PC-3 (cell line): ENCODE results near the gene ROPN1L.

Experiments used
- EZH2 ChIP-seq: fragments of 300-600 bp; sonication (generic); IDR thresholded peaks from one replicate; pipeline ENCODE4 v1.6.1; 2017; ENCODE audit warnings: antibody characterized with exemption, mild to moderate bottlenecking, low read length; ENCODE audit not compliant: unreplicated experiment
- TF ChIP-seq, protein P1 (sequence below): fragments of 300-600 bp; sonication (generic); conservative IDR thresholded peaks from 2 replicates; pipeline ENCODE4 v1.5.1; 2017; ENCODE audit warnings: antibody characterized with exemption, low read depth, mild to moderate bottlenecking, low read length

- TF ChIP-seq EZH2: no peak
- TF ChIP-seq, protein P1, sequence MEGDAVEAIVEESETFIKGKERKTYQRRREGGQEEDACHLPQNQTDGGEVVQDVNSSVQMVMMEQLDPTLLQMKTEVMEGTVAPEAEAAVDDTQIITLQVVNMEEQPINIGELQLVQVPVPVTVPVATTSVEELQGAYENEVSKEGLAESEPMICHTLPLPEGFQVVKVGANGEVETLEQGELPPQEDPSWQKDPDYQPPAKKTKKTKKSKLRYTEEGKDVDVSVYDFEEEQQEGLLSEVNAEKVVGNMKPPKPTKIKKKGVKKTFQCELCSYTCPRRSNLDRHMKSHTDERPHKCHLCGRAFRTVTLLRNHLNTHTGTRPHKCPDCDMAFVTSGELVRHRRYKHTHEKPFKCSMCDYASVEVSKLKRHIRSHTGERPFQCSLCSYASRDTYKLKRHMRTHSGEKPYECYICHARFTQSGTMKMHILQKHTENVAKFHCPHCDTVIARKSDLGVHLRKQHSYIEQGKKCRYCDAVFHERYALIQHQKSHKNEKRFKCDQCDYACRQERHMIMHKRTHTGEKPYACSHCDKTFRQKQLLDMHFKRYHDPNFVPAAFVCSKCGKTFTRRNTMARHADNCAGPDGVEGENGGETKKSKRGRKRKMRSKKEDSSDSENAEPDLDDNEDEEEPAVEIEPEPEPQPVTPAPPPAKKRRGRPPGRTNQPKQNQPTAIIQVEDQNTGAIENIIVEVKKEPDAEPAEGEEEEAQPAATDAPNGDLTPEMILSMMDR: no peak
Measured at GRCh38 chr5:10482791-10483530, 41.3 kb downstream of the ROPN1L start.
